K562 (cell line): ENCODE measurements around the gene C16orf89.

Source experiments
- BHLHE40 ChIP-seq: IDR thresholded peaks from 2 replicates; pipeline ENCODE4 v1.6.1; 2011; ENCODE audit warnings: low read length, improper control_type of control experiment
- EHMT2 ChIP-seq: fragments of 450-650 bp; IDR thresholded peaks from 2 replicates; pipeline ENCODE4 v1.6.1; 2018; ENCODE audit warnings: antibody characterized with exemption
- PHF8 ChIP-seq: fragments of 200-600 bp; sonication (generic); IDR thresholded peaks from 2 replicates; pipeline ENCODE4 v1.6.1; 2012; ENCODE audit warnings: mixed run types, mild to moderate bottlenecking, inconsistent platforms, low read length, moderate library complexity, borderline replicate concordance
- RBFOX2 ChIP-seq: fragments of 200-400 bp; formaldehyde crosslinking; IDR thresholded peaks from 2 replicates; pipeline ENCODE4 v1.6.1; 2017; ENCODE audit warnings: low read depth, mild to moderate bottlenecking, low read length, moderate library complexity
- SMC3 ChIP-seq: conservative IDR thresholded peaks from 2 replicates; pipeline ENCODE4 v1.6.1; 2011; ENCODE audit warnings: low read depth, low read length, improper control_type of control experiment; ENCODE audit not compliant: insufficient read depth
- TAL1 ChIP-seq: fragments of 450-650 bp; IDR thresholded peaks from 2 replicates; pipeline ENCODE4 v1.6.1; 2016; ENCODE audit warnings: mild to moderate bottlenecking
- XRCC5 ChIP-seq: fragments of 200-400 bp; formaldehyde crosslinking; IDR thresholded peaks from 2 replicates; pipeline ENCODE4 v1.6.1; 2017; ENCODE audit warnings: low read depth, mild to moderate bottlenecking, low read length
- ZNF24 ChIP-seq: fragments of 450-650 bp; IDR thresholded peaks from 2 replicates; pipeline ENCODE4 v1.6.1; 2016
- TF ChIP-seq, protein P1 (sequence below), 3 experiments: IDR thresholded peaks in 2 of 3; conservative IDR thresholded peaks in 1 of 3; 2 replicates each; pipeline ENCODE4 v1.5.1; 2011 to 2012; ENCODE audit warnings: low read length in 3 of 3, mild to moderate bottlenecking in 3 of 3, control low read depth in 2 of 3, improper control_type of control experiment in 1 of 3, inconsistent platforms in 1 of 3, low read depth in 1 of 3, mixed read lengths in 1 of 3, moderate library complexity in 1 of 3; ENCODE audit not compliant: insufficient read depth in 2 of 3

DNA sequence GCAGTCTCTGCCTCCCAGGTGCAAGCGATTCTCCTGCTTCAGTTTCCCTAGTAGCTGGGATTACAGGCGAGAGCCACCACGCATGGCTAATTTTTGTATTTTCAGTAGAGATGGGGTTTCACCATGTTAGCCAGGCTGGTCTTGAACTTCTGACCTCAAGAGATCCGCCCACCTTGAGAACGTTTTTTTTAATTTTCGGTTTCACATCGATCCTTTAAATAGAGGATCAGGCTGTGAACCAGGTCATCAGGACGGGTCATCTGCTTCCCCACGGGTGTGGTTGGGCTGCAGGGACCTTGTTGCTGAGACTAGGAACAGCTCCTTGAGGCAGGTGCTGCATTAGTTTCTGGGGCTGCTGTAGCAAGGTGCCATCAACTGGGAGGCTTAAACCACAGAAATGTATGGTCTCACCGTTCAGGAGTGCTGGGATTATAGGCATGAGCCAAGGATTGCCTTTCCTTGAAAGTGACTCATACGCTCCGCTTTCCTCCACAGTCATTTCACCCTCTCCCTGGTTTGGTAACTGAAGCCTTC lies 24.1 kb downstream of the C16orf89 start:
- TF ChIP-seq EHMT2 (no peak), RBFOX2 (no peak), XRCC5 (no peak), TAL1 (no peak), BHLHE40 (no peak), SMC3 (no peak), ZNF24 (no peak), PHF8 (no peak)
- TF ChIP-seq, protein P1, sequence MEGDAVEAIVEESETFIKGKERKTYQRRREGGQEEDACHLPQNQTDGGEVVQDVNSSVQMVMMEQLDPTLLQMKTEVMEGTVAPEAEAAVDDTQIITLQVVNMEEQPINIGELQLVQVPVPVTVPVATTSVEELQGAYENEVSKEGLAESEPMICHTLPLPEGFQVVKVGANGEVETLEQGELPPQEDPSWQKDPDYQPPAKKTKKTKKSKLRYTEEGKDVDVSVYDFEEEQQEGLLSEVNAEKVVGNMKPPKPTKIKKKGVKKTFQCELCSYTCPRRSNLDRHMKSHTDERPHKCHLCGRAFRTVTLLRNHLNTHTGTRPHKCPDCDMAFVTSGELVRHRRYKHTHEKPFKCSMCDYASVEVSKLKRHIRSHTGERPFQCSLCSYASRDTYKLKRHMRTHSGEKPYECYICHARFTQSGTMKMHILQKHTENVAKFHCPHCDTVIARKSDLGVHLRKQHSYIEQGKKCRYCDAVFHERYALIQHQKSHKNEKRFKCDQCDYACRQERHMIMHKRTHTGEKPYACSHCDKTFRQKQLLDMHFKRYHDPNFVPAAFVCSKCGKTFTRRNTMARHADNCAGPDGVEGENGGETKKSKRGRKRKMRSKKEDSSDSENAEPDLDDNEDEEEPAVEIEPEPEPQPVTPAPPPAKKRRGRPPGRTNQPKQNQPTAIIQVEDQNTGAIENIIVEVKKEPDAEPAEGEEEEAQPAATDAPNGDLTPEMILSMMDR (IDR thresholded peaks at IDR 0.05 in 2 of 3, conservative IDR thresholded peaks at IDR 0.05 in 1 of 3; ENCODE audit: insufficient read depth in 2 of 3, low read depth in 1 of 3, low read length in 3 of 3), result no peak
